ENCODE data around the gene BACH1.

BACH1 gene

DNA sequence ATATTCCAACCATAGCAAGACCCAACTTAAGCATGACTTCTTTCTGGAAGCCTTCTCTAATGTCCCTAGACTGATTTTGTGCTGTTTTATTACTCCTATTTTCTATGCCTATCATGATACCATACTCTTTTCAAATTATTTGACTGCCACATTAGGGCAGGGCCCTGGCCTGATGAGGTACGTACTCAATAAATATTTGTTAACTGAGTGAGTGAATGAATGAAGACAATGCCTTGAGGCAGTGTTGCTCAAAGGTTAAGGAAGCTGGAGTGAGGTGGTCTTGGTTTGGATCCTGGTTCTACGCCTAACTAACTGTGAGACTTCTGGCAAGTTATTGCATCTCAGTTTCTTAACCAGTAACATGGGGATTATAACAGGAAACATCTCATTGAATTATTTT is 38.3 kb upstream of the BACH1 start:
- TF ChIP-seq RAD21 (IDR thresholded peaks at IDR 0.05; ENCODE audit: low read depth), result no peak
- TF ChIP-seq EP300 (IDR thresholded peaks at IDR 0.05; ENCODE audit: borderline replicate concordance), result no peak
- no peak for TF ChIP-seq TEAD4 (IDR thresholded peaks at IDR 0.05)
- no peak for TF ChIP-seq NFIC (IDR thresholded peaks at IDR 0.05)
- TF ChIP-seq, protein P1, sequence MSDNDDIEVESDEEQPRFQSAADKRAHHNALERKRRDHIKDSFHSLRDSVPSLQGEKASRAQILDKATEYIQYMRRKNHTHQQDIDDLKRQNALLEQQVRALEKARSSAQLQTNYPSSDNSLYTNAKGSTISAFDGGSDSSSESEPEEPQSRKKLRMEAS (IDR thresholded peaks at IDR 0.05), result no peak
- no peak for TF ChIP-seq EGR1 (IDR thresholded peaks at IDR 0.05)

DNA sequence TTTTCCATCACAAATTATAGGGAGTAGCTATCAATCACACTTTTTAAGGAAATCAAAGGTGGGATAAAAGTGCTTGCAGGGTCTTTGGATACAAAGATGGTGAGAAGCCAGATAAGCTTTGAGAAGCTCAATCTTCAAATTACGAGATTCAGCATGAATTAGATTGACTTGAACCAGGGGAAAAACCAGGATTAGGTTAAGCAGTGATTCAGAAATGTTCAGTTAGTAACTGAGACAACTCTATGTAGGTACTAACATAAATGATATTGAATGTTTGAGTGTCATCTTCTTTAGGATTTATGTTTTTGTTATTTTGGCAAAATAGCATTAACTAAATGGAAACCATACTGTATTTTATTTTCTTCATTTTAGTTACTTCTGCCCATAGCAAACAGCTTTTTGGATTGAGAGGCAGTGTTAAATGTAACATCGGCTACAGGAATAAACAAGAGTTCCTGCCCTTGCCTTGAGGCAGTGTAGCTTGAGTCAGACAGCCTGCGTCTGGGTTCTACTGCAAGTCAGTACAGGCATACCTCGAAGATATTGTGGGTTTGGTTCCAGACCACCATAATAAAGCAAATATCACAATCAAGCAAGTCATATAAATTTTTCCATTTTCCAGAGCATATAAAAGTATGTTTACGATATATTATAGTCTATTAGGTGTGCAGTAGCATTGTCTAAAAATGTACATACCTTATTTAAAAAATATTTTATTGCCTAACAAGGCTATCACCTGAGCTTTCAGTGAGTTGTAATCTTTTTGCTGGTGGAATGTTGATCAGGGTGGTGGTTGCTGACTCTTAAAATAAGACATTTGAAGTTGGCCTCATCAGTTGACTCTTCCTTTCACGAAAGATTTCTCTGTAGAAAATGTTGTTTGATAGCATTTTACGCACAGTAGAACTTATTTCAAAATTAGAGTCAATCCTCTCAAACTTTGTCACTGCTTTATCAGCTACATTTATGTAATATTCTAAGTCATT is 36.9 kb upstream of the BACH1 start:
- TF ChIP-seq, protein P2, sequence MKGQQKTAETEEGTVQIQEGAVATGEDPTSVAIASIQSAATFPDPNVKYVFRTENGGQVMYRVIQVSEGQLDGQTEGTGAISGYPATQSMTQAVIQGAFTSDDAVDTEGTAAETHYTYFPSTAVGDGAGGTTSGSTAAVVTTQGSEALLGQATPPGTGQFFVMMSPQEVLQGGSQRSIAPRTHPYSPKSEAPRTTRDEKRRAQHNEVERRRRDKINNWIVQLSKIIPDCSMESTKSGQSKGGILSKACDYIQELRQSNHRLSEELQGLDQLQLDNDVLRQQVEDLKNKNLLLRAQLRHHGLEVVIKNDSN (IDR thresholded peaks at IDR 0.05), result no peak
- no peak for TF ChIP-seq TAF1 (IDR thresholded peaks at IDR 0.05; ENCODE audit: low read depth)
- TF ChIP-seq RAD21 (IDR thresholded peaks at IDR 0.05; ENCODE audit: low read depth), result no peak
- no peak for TF ChIP-seq YY1 (IDR thresholded peaks at IDR 0.05; ENCODE audit: low read depth)
- no peak for TF ChIP-seq EGR1 (IDR thresholded peaks at IDR 0.05)
- TF ChIP-seq NFIC (IDR thresholded peaks at IDR 0.05), result no peak
- no peak for TF ChIP-seq CEBPB (IDR thresholded peaks at IDR 0.05)
- TF ChIP-seq CREB1 (IDR thresholded peaks at IDR 0.05; ENCODE audit: low read depth), result no peak
- TF ChIP-seq TEAD4 (IDR thresholded peaks at IDR 0.05), result no peak
- TF ChIP-seq ZBTB7A (IDR thresholded peaks at IDR 0.05; ENCODE audit: low read depth), result no peak
- no peak for TF ChIP-seq TCF12 (IDR thresholded peaks at IDR 0.05; ENCODE audit: low read depth)
- TF ChIP-seq, protein P1 (IDR thresholded peaks at IDR 0.05), result no peak
- TF ChIP-seq, protein P3, sequence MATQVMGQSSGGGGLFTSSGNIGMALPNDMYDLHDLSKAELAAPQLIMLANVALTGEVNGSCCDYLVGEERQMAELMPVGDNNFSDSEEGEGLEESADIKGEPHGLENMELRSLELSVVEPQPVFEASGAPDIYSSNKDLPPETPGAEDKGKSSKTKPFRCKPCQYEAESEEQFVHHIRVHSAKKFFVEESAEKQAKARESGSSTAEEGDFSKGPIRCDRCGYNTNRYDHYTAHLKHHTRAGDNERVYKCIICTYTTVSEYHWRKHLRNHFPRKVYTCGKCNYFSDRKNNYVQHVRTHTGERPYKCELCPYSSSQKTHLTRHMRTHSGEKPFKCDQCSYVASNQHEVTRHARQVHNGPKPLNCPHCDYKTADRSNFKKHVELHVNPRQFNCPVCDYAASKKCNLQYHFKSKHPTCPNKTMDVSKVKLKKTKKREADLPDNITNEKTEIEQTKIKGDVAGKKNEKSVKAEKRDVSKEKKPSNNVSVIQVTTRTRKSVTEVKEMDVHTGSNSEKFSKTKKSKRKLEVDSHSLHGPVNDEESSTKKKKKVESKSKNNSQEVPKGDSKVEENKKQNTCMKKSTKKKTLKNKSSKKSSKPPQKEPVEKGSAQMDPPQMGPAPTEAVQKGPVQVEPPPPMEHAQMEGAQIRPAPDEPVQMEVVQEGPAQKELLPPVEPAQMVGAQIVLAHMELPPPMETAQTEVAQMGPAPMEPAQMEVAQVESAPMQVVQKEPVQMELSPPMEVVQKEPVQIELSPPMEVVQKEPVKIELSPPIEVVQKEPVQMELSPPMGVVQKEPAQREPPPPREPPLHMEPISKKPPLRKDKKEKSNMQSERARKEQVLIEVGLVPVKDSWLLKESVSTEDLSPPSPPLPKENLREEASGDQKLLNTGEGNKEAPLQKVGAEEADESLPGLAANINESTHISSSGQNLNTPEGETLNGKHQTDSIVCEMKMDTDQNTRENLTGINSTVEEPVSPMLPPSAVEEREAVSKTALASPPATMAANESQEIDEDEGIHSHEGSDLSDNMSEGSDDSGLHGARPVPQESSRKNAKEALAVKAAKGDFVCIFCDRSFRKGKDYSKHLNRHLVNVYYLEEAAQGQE (IDR thresholded peaks at IDR 0.05; ENCODE audit: low read depth), result no peak
- TF ChIP-seq EP300 (IDR thresholded peaks at IDR 0.05; ENCODE audit: borderline replicate concordance), result no peak
- TF ChIP-seq FOXM1 (IDR thresholded peaks at IDR 0.05; ENCODE audit: borderline replicate concordance, low read depth), result no peak

DNA sequence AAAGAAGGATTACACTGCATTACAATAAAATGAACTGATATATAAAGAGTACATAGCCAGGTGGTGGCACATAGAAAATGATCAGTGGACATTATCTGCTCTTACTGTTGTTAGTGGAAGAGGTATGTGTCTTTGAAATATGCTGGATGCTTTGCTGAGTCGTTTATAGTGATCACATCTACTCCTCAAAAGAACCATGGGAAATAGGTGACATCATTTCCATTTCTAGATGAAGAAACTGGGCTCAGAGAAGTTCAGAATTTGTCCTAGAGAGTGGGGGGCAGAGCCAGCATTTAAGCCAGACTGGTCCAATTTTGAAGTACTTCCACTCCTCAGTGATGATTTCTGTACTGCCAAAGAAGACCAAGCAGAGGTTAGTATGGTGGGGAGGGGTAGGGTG is 34.0 kb upstream of the BACH1 start:
- TF ChIP-seq TAF1 (IDR thresholded peaks at IDR 0.05; ENCODE audit: low read depth) (no peak), TCF12 (IDR thresholded peaks at IDR 0.05; ENCODE audit: low read depth) (no peak), NFIC (IDR thresholded peaks at IDR 0.05) (no peak), YY1 (IDR thresholded peaks at IDR 0.05; ENCODE audit: low read depth) (no peak), FOXM1 (IDR thresholded peaks at IDR 0.05; ENCODE audit: borderline replicate concordance, low read depth) (no peak), EP300 (IDR thresholded peaks at IDR 0.05; ENCODE audit: borderline replicate concordance) (no peak), CREB1 (IDR thresholded peaks at IDR 0.05; ENCODE audit: low read depth) (no peak), CEBPB (IDR thresholded peaks at IDR 0.05) (no peak)
- TF ChIP-seq, protein P2 (IDR thresholded peaks at IDR 0.05), result no peak
- TF ChIP-seq, protein P1 (IDR thresholded peaks at IDR 0.05), result no peak
- TF ChIP-seq, protein P3 (IDR thresholded peaks at IDR 0.05; ENCODE audit: low read depth), result no peak

DNA sequence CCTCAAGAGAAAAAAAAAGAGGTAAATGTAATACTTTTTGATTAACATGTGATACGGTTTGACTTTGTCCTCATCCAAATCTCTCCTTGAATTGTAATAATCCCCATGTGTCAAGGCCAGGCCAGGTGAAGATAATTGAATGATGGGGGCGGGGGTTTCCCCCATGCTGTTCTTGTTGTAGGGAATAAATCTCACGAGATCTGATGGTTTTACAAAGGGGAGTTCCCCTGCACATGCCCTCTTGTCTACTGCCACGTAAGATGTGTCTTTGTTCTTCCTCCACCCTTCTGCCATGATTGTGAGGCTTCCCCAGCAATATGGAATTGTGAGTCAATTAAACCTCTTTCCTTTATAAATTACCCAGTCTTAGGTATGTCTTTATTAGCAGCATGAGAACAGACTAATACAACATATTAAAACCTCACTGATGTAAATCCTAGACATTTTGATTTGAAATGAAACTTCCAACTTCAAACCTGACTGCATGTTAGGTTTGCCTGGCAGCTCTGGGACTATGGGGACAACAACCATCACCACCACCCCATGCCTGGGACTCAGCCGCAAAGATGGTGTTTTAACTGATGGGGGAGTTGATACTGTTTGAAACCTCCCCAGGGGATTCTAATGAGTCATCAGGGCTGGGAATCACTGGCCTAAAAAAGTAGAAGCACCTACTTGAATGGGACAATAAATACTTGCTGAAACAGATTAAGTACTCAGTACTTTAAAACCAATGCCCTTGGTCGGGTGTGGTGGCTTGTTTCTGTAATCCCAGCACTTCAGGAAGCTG is 32.8 kb upstream of the BACH1 start:
- TF ChIP-seq, protein P2 (IDR thresholded peaks at IDR 0.05), result no peak
- no peak for TF ChIP-seq NFIC (IDR thresholded peaks at IDR 0.05)
- no peak for TF ChIP-seq TEAD4 (IDR thresholded peaks at IDR 0.05)
- no peak for TF ChIP-seq TCF12 (IDR thresholded peaks at IDR 0.05; ENCODE audit: low read depth)
- TF ChIP-seq RAD21 (IDR thresholded peaks at IDR 0.05; ENCODE audit: low read depth), result no peak
- TF ChIP-seq CEBPB (IDR thresholded peaks at IDR 0.05), result no peak
- TF ChIP-seq, protein P1 (IDR thresholded peaks at IDR 0.05), result no peak
- TF ChIP-seq EGR1 (IDR thresholded peaks at IDR 0.05), result no peak
- TF ChIP-seq EP300 (IDR thresholded peaks at IDR 0.05; ENCODE audit: borderline replicate concordance), result no peak
- no peak for TF ChIP-seq TAF1 (IDR thresholded peaks at IDR 0.05; ENCODE audit: low read depth)

Measured in Ishikawa (cell line).